Transverse colon (tissue), 4 donors: ENCODE measurements around the gene BROX.

ENCODE experiments used
- EP300 ChIP-seq: sonication (generic); formaldehyde crosslinking; IDR thresholded peaks from one replicate; pipeline ENCODE4 v1.6.1; 2017; ENCODE audit warnings: antibody characterized with exemption, low read depth
- POLR2A ChIP-seq: fragments of 450-650 bp; IDR thresholded peaks from one replicate; pipeline ENCODE4 v1.6.1; 2016; ENCODE audit warnings: antibody characterized with exemption, mild to moderate bottlenecking, moderate library complexity
- POLR2AphosphoS5 ChIP-seq, 3 donors: sonication (generic); formaldehyde crosslinking; IDR thresholded peaks; one replicate each; pipeline ENCODE4 v1.6.1; 2016; ENCODE audit warnings: antibody characterized with exemption in 3 of 3
- TF ChIP-seq, protein P1 (sequence below), 5 experiments: fragments of 200-600 bp in 3 of 5; fragments of 450-650 bp in 2 of 5; sonication (generic) in 3 of 5; IDR thresholded peaks; 1 replicate in 2 of 5; 2 replicates in 3 of 5; pipeline ENCODE4 v1.5.1; 2016 to 2017; ENCODE audit warnings: antibody characterized with exemption in 5 of 5, inconsistent platforms in 3 of 5, mild to moderate bottlenecking in 2 of 5, moderate library complexity in 1 of 5

DNA sequence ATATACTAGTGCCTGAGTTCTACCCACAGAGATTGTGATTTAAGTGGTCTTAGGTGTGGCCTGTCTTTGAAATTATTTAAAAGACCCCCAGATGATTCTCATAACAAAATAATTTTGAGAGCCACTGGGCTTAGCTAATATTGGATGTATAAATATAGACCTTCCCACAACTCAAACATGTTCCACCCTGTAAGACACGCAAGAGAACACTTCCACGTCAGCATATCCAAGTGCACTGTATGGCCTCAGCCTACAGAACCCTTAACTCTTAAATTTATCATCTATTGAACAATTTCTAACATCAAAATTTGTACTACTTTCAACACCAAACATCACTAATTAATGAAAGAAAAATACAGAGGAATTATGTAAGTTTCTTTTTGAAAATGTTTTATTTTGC is 27.1 kb downstream of the BROX start:
- TF ChIP-seq, protein P1, sequence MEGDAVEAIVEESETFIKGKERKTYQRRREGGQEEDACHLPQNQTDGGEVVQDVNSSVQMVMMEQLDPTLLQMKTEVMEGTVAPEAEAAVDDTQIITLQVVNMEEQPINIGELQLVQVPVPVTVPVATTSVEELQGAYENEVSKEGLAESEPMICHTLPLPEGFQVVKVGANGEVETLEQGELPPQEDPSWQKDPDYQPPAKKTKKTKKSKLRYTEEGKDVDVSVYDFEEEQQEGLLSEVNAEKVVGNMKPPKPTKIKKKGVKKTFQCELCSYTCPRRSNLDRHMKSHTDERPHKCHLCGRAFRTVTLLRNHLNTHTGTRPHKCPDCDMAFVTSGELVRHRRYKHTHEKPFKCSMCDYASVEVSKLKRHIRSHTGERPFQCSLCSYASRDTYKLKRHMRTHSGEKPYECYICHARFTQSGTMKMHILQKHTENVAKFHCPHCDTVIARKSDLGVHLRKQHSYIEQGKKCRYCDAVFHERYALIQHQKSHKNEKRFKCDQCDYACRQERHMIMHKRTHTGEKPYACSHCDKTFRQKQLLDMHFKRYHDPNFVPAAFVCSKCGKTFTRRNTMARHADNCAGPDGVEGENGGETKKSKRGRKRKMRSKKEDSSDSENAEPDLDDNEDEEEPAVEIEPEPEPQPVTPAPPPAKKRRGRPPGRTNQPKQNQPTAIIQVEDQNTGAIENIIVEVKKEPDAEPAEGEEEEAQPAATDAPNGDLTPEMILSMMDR (IDR thresholded peaks at IDR 0.05) = no peak
- no peak for TF ChIP-seq POLR2A
- no peak for TF ChIP-seq EP300
- TF ChIP-seq POLR2AphosphoS5 (IDR thresholded peaks at IDR 0.05) = no peak
